A549 (cell line): ENCODE data around the gene MYBPHL. TPM values are rescaled to one million over a fixed set of nuclear protein-coding genes. Genes with fewer than 3 reads are reported as not detected.

Experiments used
- ATAC-seq, 2 experiments: fragments of 200-7000 bp in 1 of 2; fragments of >200 bp in 1 of 2; cut with Nextera tagmentation in 1 of 2; cut with Tn5 transposase in 1 of 2; 3 replicates each; pipeline versions ENCODE4 v1.8.0 to v1.9.1; 2018 to 2020; ENCODE audit warnings: mild to moderate bottlenecking in 1 of 2, moderate library complexity in 1 of 2
- CTCF ChIA-PET: fragments of 300-600 bp; sonication (Branson Sonifier 250); formaldehyde crosslinking; extraction: SDS; loops from one replicate; lab custom pipeline; 2021; ENCODE audit warnings: antibody characterized with exemption, inconsistent platforms; lab: Yijun Ruan, JAX
- POLR2A ChIA-PET: fragments of 350-600 bp; formaldehyde crosslinking; extraction: SDS; loops from one replicate; lab custom pipeline; 2021; ENCODE audit warnings: antibody characterized with exemption, inconsistent platforms; lab: Yijun Ruan, JAX
- DNase-seq, 2 experiments: peaks; one replicate each; pipeline versions ENCODE4 v3.0.0 to v3.0.0-alpha.2; 2011 to 2016; ENCODE audit warnings: low read depth in 1 of 2, low spot score in 1 of 2
- FAIRE-seq: peaks from 2 replicates; lab custom pipeline; 2011; peaks lifted over from hg19 to GRCh38; lab: Jason Lieb, UNC
- H3K27ac ChIP-seq, 2 experiments: fragments of >200 bp; sonication (Bioruptor Twin); formaldehyde crosslinking; 3 replicates each; pipeline ENCODE4 v1.5.1; 2016 to 2017
- H3K4me1 ChIP-seq: fragments of >200 bp; sonication (Bioruptor Twin); formaldehyde crosslinking; 3 replicates; pipeline ENCODE4 v1.6.1; 2016
- H3K4me2 ChIP-seq: fragments of >200 bp; sonication (Bioruptor Twin); formaldehyde crosslinking; 3 replicates; pipeline ENCODE4 v1.6.1; 2016
- H3K4me3 ChIP-seq: fragments of >200 bp; sonication (Bioruptor Twin); formaldehyde crosslinking; 3 replicates; pipeline ENCODE4 v1.5.1; 2016
- H3K9me3 ChIP-seq: fragments of >200 bp; sonication (Bioruptor Twin); formaldehyde crosslinking; 3 replicates; pipeline ENCODE4 v1.6.1; 2016
- ATOH8 ChIP-seq: fragments of 250-450 bp; sonication (Bioruptor Pico); IDR thresholded peaks from 2 replicates; pipeline ENCODE4 v1.5.0; 2020; ENCODE audit warnings: low read depth, mild to moderate bottlenecking, moderate library complexity
- BHLHE40 ChIP-seq: IDR thresholded peaks from 2 replicates; pipeline ENCODE4 v1.6.1; 2012; ENCODE audit warnings: low read depth, low read length, inconsistent platforms
- CBX8 ChIP-seq: fragments of 200-600 bp; sonication (generic); IDR thresholded peaks from 2 replicates; pipeline ENCODE4 v1.6.1; 2016
- CHD4 ChIP-seq: fragments of 200-600 bp; sonication (generic); IDR thresholded peaks from 2 replicates; pipeline ENCODE4 v1.6.1; 2016; ENCODE audit warnings: antibody characterized with exemption, mild to moderate bottlenecking, borderline replicate concordance
- CTCF ChIP-seq: fragments of >200 bp; sonication (Bioruptor Twin); formaldehyde crosslinking; IDR thresholded peaks from 3 replicates; pipeline ENCODE4 v1.5.1; 2016
- EP300 ChIP-seq, 2 experiments: fragments of >200 bp; sonication (Bioruptor Twin); formaldehyde crosslinking; IDR thresholded peaks; 2 replicates in 1 of 2; 3 replicates in 1 of 2; pipeline ENCODE4 v1.6.1; 2016 to 2017
- FOSL2 ChIP-seq, 2 experiments: fragments of 450-650 bp in 1 of 2; fragments of >200 bp in 1 of 2; sonication (Bioruptor Twin) in 1 of 2; formaldehyde crosslinking; IDR thresholded peaks; 2 replicates each; pipeline versions ENCODE4 v1.5.0 to v1.6.1; 2016 to 2020; ENCODE audit warnings: mild to moderate bottlenecking in 1 of 2, moderate library complexity in 1 of 2
- FOXS1 ChIP-seq: fragments of 250-450 bp; sonication (Bioruptor Pico); IDR thresholded peaks from 2 replicates; pipeline ENCODE4 v1.5.0; 2020; ENCODE audit warnings: mild to moderate bottlenecking, moderate library complexity
- HDAC2 ChIP-seq: fragments of 200-600 bp; sonication (generic); IDR thresholded peaks from 2 replicates; pipeline ENCODE4 v1.6.1; 2016
- HES2 ChIP-seq: fragments of >200 bp; sonication (Bioruptor Twin); formaldehyde crosslinking; IDR thresholded peaks from 2 replicates; pipeline ENCODE4 v1.6.1; 2016
- KDM1A ChIP-seq: fragments of 200-600 bp; sonication (generic); IDR thresholded peaks from 2 replicates; pipeline ENCODE4 v1.6.1; 2016; ENCODE audit warnings: low read depth, mild to moderate bottlenecking
- MAFK ChIP-seq: fragments of 450-650 bp; IDR thresholded peaks from 2 replicates; pipeline ENCODE4 v1.6.1; 2014; ENCODE audit not compliant: partially characterized antibody
- MYC ChIP-seq: IDR thresholded peaks from 2 replicates; pipeline ENCODE4 v1.6.1; 2012; ENCODE audit warnings: mild to moderate bottlenecking, inconsistent platforms, low read length, improper control_type of control experiment, borderline replicate concordance
- NFE2L2 ChIP-seq: fragments of 150-350 bp; conservative IDR thresholded peaks from 2 replicates; pipeline ENCODE4 v1.6.1; 2014; ENCODE audit warnings: low read length
- NPAS2 ChIP-seq: fragments of 250-450 bp; sonication (Bioruptor Pico); IDR thresholded peaks from 2 replicates; pipeline ENCODE4 v1.8.0; 2022; ENCODE audit warnings: mild to moderate bottlenecking, moderate library complexity, borderline replicate concordance
- PHF8 ChIP-seq: fragments of 200-600 bp; sonication (generic); IDR thresholded peaks from 2 replicates; pipeline ENCODE4 v1.6.1; 2016; ENCODE audit warnings: low read depth, mild to moderate bottlenecking, antibody characterized with exemption, moderate library complexity, borderline replicate concordance
- RAD21 ChIP-seq, 2 experiments: fragments of >200 bp in 1 of 2; sonication (Bioruptor Twin) in 1 of 2; formaldehyde crosslinking in 1 of 2; IDR thresholded peaks in 1 of 2; conservative IDR thresholded peaks in 1 of 2; 2 replicates in 1 of 2; 3 replicates in 1 of 2; pipeline ENCODE4 v1.6.1; 2012 to 2018; ENCODE audit warnings: inconsistent platforms in 1 of 2
- RNF2 ChIP-seq: fragments of 200-600 bp; sonication (generic); IDR thresholded peaks from 2 replicates; pipeline ENCODE4 v1.6.1; 2016; ENCODE audit warnings: low read depth, mild to moderate bottlenecking, antibody characterized with exemption, moderate library complexity, borderline replicate concordance
- SMC3 ChIP-seq: fragments of >200 bp; sonication (Bioruptor Twin); formaldehyde crosslinking; IDR thresholded peaks from 3 replicates; pipeline ENCODE4 v1.6.1; 2018; ENCODE audit warnings: inconsistent platforms
- ZNF302 ChIP-seq: fragments of 250-450 bp; sonication (Bioruptor Pico); IDR thresholded peaks from 2 replicates; pipeline ENCODE4 v1.9.0; 2021; ENCODE audit warnings: inconsistent platforms, mild to moderate bottlenecking, moderate library complexity
- WGBS: methylation state at CpG from one replicate; pipeline ENCODE4 v1.1.6; 2017; ENCODE audit errors: missing lambda C conversion rate; 5-methylcytosine and 5-hydroxymethylcytosine counted together
- polyA plus RNA-seq, 4 experiments: library from polyadenylated mRNA; depleted of rRNA in 3 of 4; stranded (reverse); fragments of >200 nt; fragmentation: RNase III in 1 of 4; extraction: RNeasy Plus Mini Kit Qiagen cat#74134 plus additional on column Dnase treatment in 1 of 4; gene quantifications; 2 replicates in 3 of 4; 3 replicates in 1 of 4; pipeline ENCODE4 v1.2.3, GENCODE V29; 2011 to 2017
- TF ChIP-seq, protein P1 (sequence below): IDR thresholded peaks from 2 replicates; pipeline ENCODE4 v1.6.1; 2012

The MYBPHL gene
- polyA plus RNA-seq, 2 of the 4 experiments (the other 2 are of a cell fraction) = not detected

GRCh38 chr1:109279615-109280278 lies 27.1 kb downstream of the MYBPHL start:
- FAIRE-seq (no peak), DNase-seq (no peak), ATAC-seq (no peak)
- H3K4me1 ChIP-seq = peaks cover 43% of the 10 kb centered on the region
- H3K27ac ChIP-seq = no peak overlapping the region
- no peaks in the 10 kb centered on the region for H3K9me3 ChIP-seq
- POLR2A ChIA-PET = no interaction called here
- H3K4me3 ChIP-seq = no peak overlapping the region
- no peak overlapping the region for H3K4me2 ChIP-seq
- TF ChIP-seq HDAC2 (no peak), ATOH8 (CRISPR knock-in tag) (no peak), MYC (no peak), BHLHE40 (no peak), NPAS2 (no peak), EP300 (IDR thresholded peaks at IDR 0.05) (no peak), RNF2 (no peak), NFE2L2 (no peak), FOXS1 (CRISPR knock-in tag) (no peak)
- 95% methylated on average over 5 of the region's 5 CpGs for WGBS
- CTCF ChIA-PET = interaction anchor here (0.9 to 5.7 kb wide), 5 partner anchors 17 to 253 kb away, joined by 3 to 107 read pairs (median 25); partner anchors contain the start of gene SORT1

GRCh38 chr1:109277434-109278204 lies 29.2 kb downstream of the MYBPHL start:
- CTCF ChIA-PET = interaction anchor here (0.6 to 5.7 kb wide), 24 partner anchors 9 to 823 kb away, joined by 3 to 107 read pairs (median 4); partner anchors contain the start of gene SORT1
- Histone ChIP-seq H3K27ac (peak overlapping the region; percentile 95 to 99), H3K4me3 (no peak overlapping the region), H3K4me2 (peak overlapping the region; percentile 83)
- 82% methylated on average over 5 of the region's 7 CpGs for WGBS
- peak; percentile 16 to 60; a peak in 3 of 6 replicates for ATAC-seq
- no peak for TF ChIP-seq KDM1A
- no peak for TF ChIP-seq NPAS2
- no peak for TF ChIP-seq FOSL2 (IDR thresholded peaks at IDR 0.05)
- TF ChIP-seq FOSL2 (CRISPR knock-in tag; IDR thresholded peaks at IDR 0.05) = no peak
- TF ChIP-seq PHF8 = no peak
- no peak for TF ChIP-seq EP300 (IDR thresholded peaks at IDR 0.05)
- peak; percentile 76 for TF ChIP-seq SMC3
- no peak for TF ChIP-seq ZNF302
- TF ChIP-seq CBX8 = no peak
- TF ChIP-seq MAFK = peak; percentile 62
- TF ChIP-seq MYC = no peak
- TF ChIP-seq, protein P1, sequence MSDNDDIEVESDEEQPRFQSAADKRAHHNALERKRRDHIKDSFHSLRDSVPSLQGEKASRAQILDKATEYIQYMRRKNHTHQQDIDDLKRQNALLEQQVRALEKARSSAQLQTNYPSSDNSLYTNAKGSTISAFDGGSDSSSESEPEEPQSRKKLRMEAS = 0 out of 2 replicates have a peak, but pooled peaks have one; percentile 16
- no peak for TF ChIP-seq RNF2
- TF ChIP-seq CTCF = peak; percentile 69
- no peak for TF ChIP-seq HES2
- TF ChIP-seq RAD21 (conservative IDR thresholded peaks at IDR 0.05 in 1 of 2, IDR thresholded peaks at IDR 0.05 in 1 of 2) = peak; percentile 56 to 67
- TF ChIP-seq CHD4 = no peak
- TF ChIP-seq, all 56 proteins: peak for 5
- DNase-seq (peak; percentile 64 to 76), FAIRE-seq (no peak)
- peaks cover 57% of the 10 kb centered on the region for H3K4me1 ChIP-seq
- POLR2A ChIA-PET = no interaction called here
- H3K9me3 ChIP-seq = no peaks in the 10 kb centered on the region
